ENCODE results near the gene GALNT18.

GALNT18 gene

DNA sequence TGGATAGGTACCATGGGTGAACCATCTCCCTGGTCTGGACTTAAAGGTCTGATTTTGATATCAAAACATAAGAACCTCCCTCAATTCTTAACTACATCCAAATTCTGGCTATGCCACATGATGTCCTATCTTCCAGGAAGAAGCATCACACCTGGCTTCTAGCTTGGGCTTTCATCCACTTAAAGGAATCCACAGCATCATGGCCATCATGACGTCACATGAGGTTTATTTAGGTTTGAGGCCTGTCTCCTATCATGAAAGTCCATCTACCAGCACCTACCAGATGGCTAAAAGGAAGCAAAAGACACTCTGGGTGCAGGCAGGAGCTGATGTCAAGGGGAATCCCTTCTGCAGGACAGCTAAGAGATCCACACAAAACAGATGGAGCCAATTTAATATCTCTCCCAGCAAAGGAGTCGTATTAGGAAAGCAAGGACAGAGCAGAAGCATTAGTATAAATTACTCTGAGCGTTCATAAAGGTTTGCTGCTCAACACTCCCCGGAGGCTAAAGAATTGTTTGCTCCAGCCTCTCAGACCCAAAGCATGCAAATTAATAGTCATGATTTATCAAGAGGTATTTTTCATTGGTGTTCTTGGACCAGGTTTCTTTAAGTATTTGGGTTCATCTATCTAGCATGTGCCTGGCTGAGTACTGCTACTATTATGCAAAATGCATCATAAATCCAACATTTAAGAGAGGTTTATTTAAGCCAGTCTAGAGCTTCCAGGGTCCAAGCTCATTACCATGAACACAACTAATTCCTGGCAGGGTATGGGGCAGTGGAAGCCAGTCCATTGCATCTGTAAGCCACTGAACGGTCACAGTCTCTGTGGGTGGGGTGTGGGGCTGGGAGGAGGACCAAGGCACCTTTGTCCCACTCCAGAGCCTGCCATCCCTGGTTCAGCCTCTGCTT is 47.2 kb downstream of the GALNT18 start:
- Mint-ChIP-seq H3K4me1 (no peaks in the 10 kb centered on the region), H3K9me3 (no peaks in the 10 kb centered on the region), H3K4me3 (no peak overlapping the region), H3K27me3 (peaks cover 14% of the 10 kb centered on the region), H3K27ac (no peak overlapping the region), H3K36me3 (no peaks in the 10 kb centered on the region)
- no peak for ATAC-seq (ENCODE audit: low read depth)
- no peak for DNase-seq (ENCODE audit: low spot score in 2 of 2)

DNA sequence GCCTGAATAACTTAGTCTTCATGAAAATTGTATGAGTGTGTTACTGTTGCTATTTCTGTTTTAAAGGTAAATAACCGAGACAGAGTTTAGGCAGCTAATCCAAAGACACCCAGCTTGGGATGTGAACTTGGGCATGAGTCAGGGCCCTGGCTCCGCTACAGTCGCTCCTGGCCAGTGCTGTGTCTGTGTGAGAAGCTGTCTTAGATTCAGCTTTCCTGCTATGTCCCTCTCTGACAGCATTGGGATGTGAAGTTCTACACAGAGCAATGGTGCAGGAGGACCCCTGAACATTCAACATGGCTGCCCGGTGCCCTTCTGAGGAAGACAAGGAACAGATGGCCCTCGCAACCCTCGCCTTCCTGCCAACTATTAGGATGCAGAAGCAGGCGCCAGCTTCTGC is 49.4 kb downstream of the GALNT18 start:
- Mint-ChIP-seq H3K27ac (no peak overlapping the region), H3K9me3 (no peaks in the 10 kb centered on the region), H3K4me3 (no peak overlapping the region), H3K4me1 (no peaks in the 10 kb centered on the region), H3K27me3 (peaks cover 12% of the 10 kb centered on the region), H3K36me3 (no peaks in the 10 kb centered on the region)
- no peak for ATAC-seq (ENCODE audit: low read depth)
- no peak for DNase-seq (ENCODE audit: low spot score in 2 of 2)

DNA sequence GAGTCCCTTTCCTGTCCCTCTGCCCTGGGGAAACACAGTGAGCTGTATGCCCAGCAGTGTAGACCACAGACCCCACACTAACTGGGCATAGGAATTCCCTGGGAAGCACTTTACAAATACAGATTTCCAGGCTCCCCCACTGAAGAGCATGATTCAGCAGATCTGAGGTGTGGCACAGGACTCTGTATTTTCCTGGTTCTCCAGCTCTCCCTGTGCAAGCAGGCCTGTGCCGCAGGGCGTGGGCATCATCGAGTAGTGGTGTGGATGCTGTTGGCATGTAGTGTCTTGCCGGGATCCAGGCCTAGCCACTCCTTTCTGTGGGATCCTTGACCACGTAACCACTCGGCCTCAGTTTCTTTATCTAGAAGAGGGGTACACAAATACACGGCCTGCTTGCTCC is 49.9 kb downstream of the GALNT18 start:
- DNase-seq (ENCODE audit: low spot score in 2 of 2) = no peak
- ATAC-seq (ENCODE audit: low read depth) = no peak
- no peaks in the 10 kb centered on the region for H3K4me1 Mint-ChIP-seq
- H3K27ac Mint-ChIP-seq = no peak overlapping the region
- H3K9me3 Mint-ChIP-seq = no peaks in the 10 kb centered on the region
- H3K4me3 Mint-ChIP-seq = no peak overlapping the region
- no peaks in the 10 kb centered on the region for H3K36me3 Mint-ChIP-seq
- H3K27me3 Mint-ChIP-seq = peaks cover 12% of the 10 kb centered on the region

DNA sequence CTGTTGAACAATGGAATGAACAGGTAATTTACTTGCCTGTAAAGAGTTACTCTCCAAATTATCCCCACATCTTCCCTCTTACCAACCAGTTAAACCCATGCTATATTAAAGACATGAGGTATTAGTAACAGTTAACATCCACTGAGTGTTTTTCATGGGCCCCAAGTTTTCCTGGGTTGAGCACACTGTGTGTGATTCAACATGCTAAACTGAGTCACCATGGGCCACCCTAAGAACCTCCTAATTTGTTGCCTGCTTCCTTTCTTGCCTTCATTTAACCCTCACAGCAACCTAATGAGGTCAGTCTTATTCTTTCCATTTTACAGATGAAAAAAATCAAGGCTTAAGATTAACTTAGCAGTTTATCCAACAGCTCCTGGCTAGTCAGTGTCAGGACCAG is 51.0 kb downstream of the GALNT18 start:
- Mint-ChIP-seq H3K9me3 (no peaks in the 10 kb centered on the region), H3K4me3 (no peak overlapping the region), H3K27me3 (peaks cover 10% of the 10 kb centered on the region), H3K36me3 (no peaks in the 10 kb centered on the region), H3K27ac (no peak overlapping the region), H3K4me1 (no peaks in the 10 kb centered on the region)
- ATAC-seq (ENCODE audit: low read depth) (no peak), DNase-seq (ENCODE audit: low spot score in 2 of 2) (no peak)

DNA sequence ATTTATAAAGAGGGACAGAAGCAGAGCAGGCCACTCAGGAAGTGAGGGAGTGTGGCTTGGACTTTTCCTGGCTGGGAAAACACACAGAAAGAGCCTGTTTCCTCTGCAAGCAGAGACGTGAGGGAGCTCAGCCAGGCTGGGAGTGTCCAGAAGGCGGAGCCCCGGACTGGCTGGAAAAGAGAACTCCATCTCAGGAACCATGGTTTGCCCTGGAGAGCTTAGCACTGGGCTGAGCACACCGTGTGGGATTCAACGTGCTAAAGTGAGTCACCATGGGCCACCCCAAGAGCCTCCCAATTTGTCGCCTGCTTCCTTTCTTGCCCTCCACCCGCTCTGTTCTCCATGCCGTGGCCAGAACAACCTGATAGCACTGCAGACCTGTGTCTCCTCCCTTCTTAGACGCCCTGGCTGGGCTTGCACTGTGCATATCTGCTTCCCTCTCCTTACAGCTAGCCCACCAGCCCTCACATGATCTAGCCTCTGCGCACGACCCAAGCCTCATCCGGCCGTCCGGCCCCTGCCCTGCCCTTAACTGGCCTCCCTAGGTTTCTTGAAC is 51.8 kb downstream of the GALNT18 start:
- DNase-seq (ENCODE audit: low spot score in 2 of 2) (no peak), ATAC-seq (ENCODE audit: low read depth) (no peak)
- Mint-ChIP-seq H3K27ac (no peak overlapping the region), H3K4me3 (no peak overlapping the region), H3K9me3 (no peaks in the 10 kb centered on the region), H3K36me3 (no peaks in the 10 kb centered on the region), H3K4me1 (no peaks in the 10 kb centered on the region), H3K27me3 (peaks cover 9% of the 10 kb centered on the region)

DNA sequence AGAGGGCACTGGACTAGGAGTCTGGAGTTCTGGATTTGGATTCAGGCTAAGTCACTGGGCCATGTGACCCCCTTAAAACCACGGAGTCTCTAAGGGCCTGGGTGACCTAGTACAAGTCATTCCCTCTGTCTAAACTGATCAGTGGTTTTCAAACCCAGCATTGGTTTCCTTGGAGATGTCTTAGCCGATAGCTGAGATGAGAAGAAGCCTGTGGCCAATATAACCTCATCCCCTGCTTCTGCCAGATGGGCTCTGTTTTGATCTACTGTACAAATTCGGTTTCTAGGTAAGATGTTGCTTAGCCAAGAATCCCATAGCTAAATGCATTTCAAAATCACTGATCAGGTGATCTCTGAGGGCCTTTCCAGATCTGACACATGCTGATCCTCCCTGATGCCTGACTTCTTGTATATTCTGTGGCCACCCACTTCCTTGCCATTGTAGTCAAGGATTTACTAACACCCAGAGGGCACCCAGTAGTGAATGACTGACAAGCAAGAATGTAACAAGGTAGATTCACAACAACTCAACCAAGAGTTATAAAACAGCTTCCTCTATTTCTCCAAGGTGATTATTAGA is 53.1 kb downstream of the GALNT18 start:
- no peak for DNase-seq (ENCODE audit: low spot score in 2 of 2)
- Mint-ChIP-seq H3K27ac (no peak overlapping the region), H3K4me3 (no peak overlapping the region), H3K4me1 (no peaks in the 10 kb centered on the region), H3K9me3 (no peaks in the 10 kb centered on the region), H3K27me3 (peaks cover 9% of the 10 kb centered on the region), H3K36me3 (no peaks in the 10 kb centered on the region)
- ATAC-seq (ENCODE audit: low read depth) = no peak

DNA sequence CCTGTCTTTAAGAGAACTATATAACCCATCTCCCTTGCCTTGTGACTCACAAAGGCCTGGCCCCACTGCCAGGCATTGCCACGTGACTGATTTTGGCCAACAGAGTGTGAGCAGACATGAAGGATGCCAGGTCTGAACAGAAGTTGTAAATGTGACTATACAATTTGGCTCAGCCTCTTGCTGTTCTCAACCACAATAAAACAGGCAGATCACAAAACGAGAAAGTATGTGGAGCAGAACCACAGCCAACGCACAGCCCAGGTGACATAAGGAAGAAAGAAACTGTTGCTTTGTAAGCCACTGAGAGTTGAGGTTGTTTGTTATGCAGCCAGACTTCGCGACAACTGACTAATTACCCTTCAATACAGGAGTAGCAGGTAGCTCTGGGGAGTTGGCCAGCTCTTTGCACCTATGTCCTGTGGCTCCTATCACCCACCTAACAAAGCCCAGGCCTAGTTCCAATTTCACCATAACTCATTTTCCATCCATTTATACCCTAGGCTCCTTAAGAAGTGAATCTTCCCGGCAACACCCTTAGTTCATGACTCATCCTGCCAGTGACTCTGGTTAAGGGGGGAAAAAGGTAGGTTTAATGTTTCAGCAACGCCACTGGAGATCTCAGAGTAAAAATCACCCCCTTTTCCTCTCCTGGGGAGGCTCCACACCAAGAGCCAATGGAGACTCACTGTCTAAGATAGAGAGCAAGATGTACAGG is 53.7 kb downstream of the GALNT18 start:
- H3K4me1 Mint-ChIP-seq = no peaks in the 10 kb centered on the region
- H3K27me3 Mint-ChIP-seq = peaks cover 7% of the 10 kb centered on the region
- H3K4me3 Mint-ChIP-seq = no peak overlapping the region
- no peak for DNase-seq (ENCODE audit: low spot score in 2 of 2)
- no peaks in the 10 kb centered on the region for H3K36me3 Mint-ChIP-seq
- no peak overlapping the region for H3K27ac Mint-ChIP-seq
- no peak for ATAC-seq (ENCODE audit: low read depth)
- H3K9me3 Mint-ChIP-seq = no peaks in the 10 kb centered on the region

DNA sequence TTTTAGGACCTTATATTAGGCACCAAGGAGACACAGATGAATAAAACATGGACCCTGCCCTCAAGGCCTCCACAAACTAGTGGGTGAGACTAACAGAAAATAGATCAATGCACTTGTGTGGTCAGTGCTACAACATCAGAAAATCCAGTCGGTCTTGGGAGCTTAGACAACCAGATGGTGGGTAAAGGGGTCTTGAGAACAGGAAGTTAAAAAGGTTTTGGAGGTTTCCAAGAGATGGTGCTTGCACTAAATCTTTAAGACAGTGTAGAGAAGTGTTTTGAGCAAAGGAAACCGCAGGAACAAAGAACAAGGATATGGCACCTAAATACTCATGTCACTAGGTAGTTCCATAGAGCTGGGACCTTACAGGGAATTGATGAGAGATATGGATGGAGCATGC is 56.2 kb downstream of the GALNT18 start:
- ATAC-seq (ENCODE audit: low read depth) (no peak), DNase-seq (ENCODE audit: low spot score in 2 of 2) (no peak)
- Mint-ChIP-seq H3K9me3 (no peaks in the 10 kb centered on the region), H3K4me1 (no peaks in the 10 kb centered on the region), H3K27ac (no peak overlapping the region), H3K36me3 (no peaks in the 10 kb centered on the region), H3K4me3 (no peak overlapping the region), H3K27me3 (peaks cover 8% of the 10 kb centered on the region)

DNA sequence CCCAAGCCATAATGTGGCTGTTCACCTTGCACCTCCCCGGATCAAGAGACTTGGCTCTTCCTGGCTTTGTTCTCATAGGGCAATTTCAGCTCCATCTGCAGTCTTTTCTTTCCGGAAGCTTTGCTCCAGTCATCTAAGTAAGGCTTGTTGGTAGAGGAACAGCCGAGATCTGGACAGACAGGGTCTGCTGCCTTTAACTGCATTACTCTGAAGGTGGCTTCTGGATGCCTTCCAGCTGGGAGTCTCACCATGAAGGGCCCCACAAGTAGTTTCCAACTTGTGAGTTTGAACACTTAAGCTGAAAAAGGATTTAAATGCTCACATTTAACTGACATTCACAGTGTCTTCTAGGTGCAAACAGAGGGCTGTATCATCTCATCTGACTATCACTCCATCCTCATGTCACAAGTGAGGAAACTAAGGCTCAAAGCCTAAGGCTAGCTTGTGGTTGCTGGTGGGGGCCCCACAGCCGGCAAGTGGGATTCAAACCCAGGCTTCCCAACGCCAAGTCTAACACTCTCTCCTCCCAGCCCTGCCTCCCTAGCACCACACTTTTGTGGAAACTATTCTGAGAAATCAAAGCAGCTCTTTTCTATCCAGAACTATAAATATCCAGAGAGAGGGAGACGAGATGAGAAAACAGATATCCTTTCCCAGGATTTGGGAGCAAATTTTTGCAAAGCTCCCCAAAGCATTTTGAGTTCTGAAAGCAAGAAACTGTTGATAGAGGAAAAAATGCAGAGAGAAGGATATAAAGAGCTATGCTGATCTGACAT is 58.4 kb downstream of the GALNT18 start:
- no peak overlapping the region for H3K4me3 Mint-ChIP-seq
- peaks cover 8% of the 10 kb centered on the region for H3K9me3 Mint-ChIP-seq
- H3K27ac Mint-ChIP-seq = no peak overlapping the region
- no peaks in the 10 kb centered on the region for H3K4me1 Mint-ChIP-seq
- H3K36me3 Mint-ChIP-seq = no peaks in the 10 kb centered on the region
- DNase-seq (ENCODE audit: low spot score in 2 of 2) (no peak), ATAC-seq (ENCODE audit: low read depth) (no peak)
- peaks cover 11% of the 10 kb centered on the region for H3K27me3 Mint-ChIP-seq

DNA sequence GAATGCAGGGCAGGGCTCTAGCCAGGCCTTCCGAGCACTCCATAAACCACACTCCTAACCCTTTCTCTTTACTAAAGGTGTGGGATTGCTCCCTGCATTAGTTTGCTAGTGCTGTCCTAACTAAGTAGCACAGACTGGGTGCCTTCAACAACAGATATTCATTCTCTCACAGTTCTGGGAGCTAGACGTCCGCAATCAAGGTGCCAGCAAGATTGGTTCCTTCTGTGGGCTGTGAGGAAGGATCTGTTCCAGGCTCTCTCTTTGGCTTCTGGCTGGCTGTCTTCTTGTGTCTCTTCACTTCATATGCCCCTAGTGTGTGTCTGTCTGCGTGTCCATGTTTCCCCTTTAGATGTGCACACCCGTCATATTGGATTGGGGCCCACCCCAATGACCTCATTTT is 59.8 kb downstream of the GALNT18 start:
- no peaks in the 10 kb centered on the region for H3K4me1 Mint-ChIP-seq
- H3K36me3 Mint-ChIP-seq = no peaks in the 10 kb centered on the region
- no peak overlapping the region for H3K4me3 Mint-ChIP-seq
- H3K9me3 Mint-ChIP-seq = peaks cover 8% of the 10 kb centered on the region
- ATAC-seq (ENCODE audit: low read depth) (no peak), DNase-seq (ENCODE audit: low spot score in 2 of 2) (no peak)
- H3K27ac Mint-ChIP-seq = no peak overlapping the region
- peaks cover 11% of the 10 kb centered on the region for H3K27me3 Mint-ChIP-seq

DNA sequence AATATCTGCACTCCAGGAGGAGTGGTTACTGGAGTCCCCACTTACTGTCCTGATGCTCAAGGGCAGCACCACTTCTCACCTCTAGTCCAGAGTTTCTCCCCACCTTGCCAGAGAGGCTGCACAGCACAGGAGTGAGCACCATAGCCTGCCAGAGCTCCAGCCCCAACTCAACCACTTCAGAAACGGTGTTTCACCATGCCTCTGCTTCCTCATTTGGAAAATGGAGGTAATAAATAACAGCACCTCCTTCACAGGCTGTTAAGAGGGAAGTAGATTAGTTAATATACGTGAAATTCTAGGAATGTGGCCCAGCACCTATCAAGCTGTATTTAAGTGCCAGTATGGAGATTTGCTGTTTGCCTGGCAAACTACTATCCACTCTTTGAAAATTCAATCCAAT is 63.0 kb downstream of the GALNT18 start:
- peaks cover 11% of the 10 kb centered on the region for H3K27me3 Mint-ChIP-seq
- no peaks in the 10 kb centered on the region for H3K4me1 Mint-ChIP-seq
- H3K4me3 Mint-ChIP-seq = no peak overlapping the region
- H3K9me3 Mint-ChIP-seq = peaks cover 8% of the 10 kb centered on the region
- no peaks in the 10 kb centered on the region for H3K36me3 Mint-ChIP-seq
- no peak overlapping the region for H3K27ac Mint-ChIP-seq
- DNase-seq (ENCODE audit: low spot score in 2 of 2) = no peak
- no peak for ATAC-seq (ENCODE audit: low read depth)

DNA sequence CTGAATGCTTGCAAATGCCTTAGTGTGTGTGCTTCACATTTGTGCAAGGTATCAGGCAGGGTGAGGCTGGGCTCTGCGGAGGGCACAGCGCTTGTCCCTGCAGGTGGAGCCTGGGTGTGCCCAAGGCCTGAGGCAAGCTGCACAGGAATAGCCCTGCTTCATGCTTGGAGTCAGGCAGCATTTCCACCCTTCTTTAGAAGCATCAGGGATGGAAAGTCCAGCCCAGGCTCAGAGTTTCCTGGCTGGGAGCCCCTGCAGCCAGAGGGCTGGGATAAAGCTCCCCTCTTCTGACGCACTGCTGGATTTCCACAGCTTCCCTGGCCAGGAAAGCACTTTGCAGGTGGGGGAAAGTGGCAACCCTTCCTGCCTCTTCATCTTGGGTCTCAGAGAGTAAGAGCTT is 63.4 kb downstream of the GALNT18 start:
- Mint-ChIP-seq H3K4me3 (no peak overlapping the region), H3K4me1 (no peaks in the 10 kb centered on the region), H3K36me3 (no peaks in the 10 kb centered on the region), H3K27ac (no peak overlapping the region), H3K9me3 (peaks cover 8% of the 10 kb centered on the region), H3K27me3 (peaks cover 11% of the 10 kb centered on the region)
- DNase-seq (ENCODE audit: low spot score in 2 of 2) (no peak), ATAC-seq (ENCODE audit: low read depth) (no peak)

DNA sequence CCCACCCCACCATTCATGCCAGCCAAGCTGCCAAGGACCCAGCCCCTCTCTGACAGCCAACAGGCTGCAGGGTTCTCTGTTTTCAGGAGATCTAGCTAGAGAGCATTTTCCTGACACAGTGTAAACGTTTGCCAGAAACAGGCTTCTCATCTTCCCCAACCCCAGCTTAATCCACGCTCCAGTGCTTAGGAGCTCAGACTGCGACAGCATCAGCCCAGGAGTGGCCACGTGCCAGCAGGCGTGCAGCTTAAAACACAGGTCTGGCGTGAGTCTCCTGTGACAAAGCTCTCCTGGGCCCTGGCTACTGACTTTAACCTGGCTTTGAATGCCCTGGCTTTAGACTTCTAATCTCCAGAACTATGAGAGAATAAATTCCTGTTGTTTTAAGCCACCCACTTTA is 66.6 kb downstream of the GALNT18 start:
- H3K4me1 Mint-ChIP-seq = no peaks in the 10 kb centered on the region
- DNase-seq (ENCODE audit: low spot score in 2 of 2) (no peak), ATAC-seq (ENCODE audit: low read depth) (no peak)
- H3K27ac Mint-ChIP-seq = no peak overlapping the region
- H3K36me3 Mint-ChIP-seq = no peaks in the 10 kb centered on the region
- peaks cover 8% of the 10 kb centered on the region for H3K9me3 Mint-ChIP-seq
- peaks cover 9% of the 10 kb centered on the region for H3K27me3 Mint-ChIP-seq
- H3K4me3 Mint-ChIP-seq = no peak overlapping the region

DNA sequence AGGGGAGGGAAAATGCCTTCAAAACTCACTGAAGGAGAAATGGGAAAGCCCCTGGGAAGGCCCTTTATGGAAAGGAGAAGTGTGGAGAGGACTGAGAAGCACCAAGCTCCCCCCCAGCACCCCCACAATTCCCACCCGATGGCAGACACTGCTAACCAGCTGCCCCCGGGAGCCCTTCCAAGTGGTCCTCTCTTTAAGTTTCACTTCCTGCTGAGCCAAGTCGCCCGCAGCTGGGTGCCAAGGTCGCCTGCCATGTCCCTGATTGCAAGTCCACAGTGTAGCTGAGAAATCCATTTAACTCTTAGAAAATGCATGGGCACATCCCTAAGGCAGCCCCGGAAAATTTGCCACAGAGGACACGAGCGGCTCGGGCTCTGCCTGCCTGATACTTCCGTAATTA is 68.2 kb downstream of the GALNT18 start:
- no peak overlapping the region for H3K27ac Mint-ChIP-seq
- H3K4me3 Mint-ChIP-seq = no peak overlapping the region
- ATAC-seq (ENCODE audit: low read depth) (no peak), DNase-seq (ENCODE audit: low spot score in 2 of 2) (no peak)
- H3K36me3 Mint-ChIP-seq = no peaks in the 10 kb centered on the region
- H3K4me1 Mint-ChIP-seq = no peaks in the 10 kb centered on the region
- H3K9me3 Mint-ChIP-seq = no peaks in the 10 kb centered on the region
- no peaks in the 10 kb centered on the region for H3K27me3 Mint-ChIP-seq

All from memory B cell (primary cell).